ENCODE results near the gene TBRG4. TPM values are rescaled to one million over a fixed set of nuclear protein-coding genes. Genes with fewer than 3 reads are reported as not detected.

TBRG4 gene
- total RNA-seq, 1 experiment from 2014 or later = 137 TPM

- Histone ChIP-seq H3K27ac (no peak overlapping the region), H3K4me3 (no peak overlapping the region), H3K9me3 (replicated peaks) (no peaks in the 10 kb centered on the region), H3K27me3 (no peaks in the 10 kb centered on the region), H3K36me3 (peaks cover 59% of the 10 kb centered on the region), H3K4me1 (no peaks in the 10 kb centered on the region)
- no peak for DNase-seq
These were observed 12.3 kb downstream of the TBRG4 start for GRCh38 chr7:45098983-45099839.

GRCh38 chr7:45092931-45093235 lies 18.6 kb downstream of the TBRG4 start:
- H3K4me3 ChIP-seq = no peak overlapping the region
- H3K27me3 ChIP-seq = no peaks in the 10 kb centered on the region
- peaks cover 8% of the 10 kb centered on the region for H3K4me1 ChIP-seq
- no peaks in the 10 kb centered on the region for H3K36me3 ChIP-seq
- H3K27ac ChIP-seq = no peak overlapping the region
- no peak for DNase-seq
- H3K9me3 ChIP-seq (replicated peaks) = no peaks in the 10 kb centered on the region

DNA sequence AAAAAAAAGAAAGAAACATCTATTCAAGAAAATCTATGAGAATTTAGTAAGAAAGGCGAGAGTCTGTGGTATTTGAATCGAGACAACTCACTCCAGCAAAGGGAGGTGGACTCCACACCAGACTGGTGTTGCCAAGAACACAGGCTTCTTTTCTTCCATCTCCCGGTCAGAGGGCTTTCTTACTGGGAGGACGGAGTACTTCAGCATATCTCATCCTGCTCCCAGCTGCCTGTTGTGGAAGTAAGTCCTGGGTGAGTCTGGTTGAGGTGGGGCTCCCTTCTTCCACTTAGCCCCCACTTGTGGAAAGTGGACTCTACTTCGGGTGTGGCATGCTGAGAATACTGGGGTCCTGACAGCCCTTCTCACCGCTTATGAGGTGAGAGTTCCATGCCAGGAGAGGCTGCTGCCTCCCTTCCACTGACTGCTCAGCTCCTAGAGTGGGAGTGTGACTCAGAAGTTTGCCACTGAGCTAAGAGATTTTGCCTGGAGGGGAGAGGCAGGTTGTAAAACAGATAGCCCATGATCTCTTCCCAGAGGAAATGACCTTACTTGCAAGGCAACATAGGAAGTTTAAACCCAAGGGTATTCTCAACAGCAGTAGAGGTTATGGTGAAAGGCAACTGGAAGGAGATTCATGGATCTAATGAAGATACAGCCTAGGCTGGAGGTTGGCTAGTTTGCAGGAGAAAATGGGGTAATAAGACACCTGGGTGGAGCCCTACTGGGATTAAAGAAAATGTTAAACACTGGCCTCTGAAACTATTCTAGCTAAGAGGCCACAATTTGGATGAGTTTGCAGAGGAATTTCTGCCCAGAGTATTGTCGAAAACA lies 19.2 kb downstream of the TBRG4 start:
- peak in 1 of 2 experiments; percentile 48 for DNase-seq

GRCh38 chr7:45089341-45089891 lies 22.1 kb downstream of the TBRG4 start:
- no peak overlapping the region for H3K27ac ChIP-seq

More for the DNA sequence above, 19.2 kb downstream of the TBRG4 start:
- no peak overlapping the region for H3K27ac ChIP-seq
- no peaks in the 10 kb centered on the region for H3K36me3 ChIP-seq
- no peak overlapping the region for H3K4me3 ChIP-seq
- peaks cover 8% of the 10 kb centered on the region for H3K4me1 ChIP-seq
- no peaks in the 10 kb centered on the region for H3K27me3 ChIP-seq
- H3K9me3 ChIP-seq (replicated peaks) = no peaks in the 10 kb centered on the region

GRCh38 chr7:45088821-45089340 lies 22.6 kb downstream of the TBRG4 start, which contains the start of gene NACAD:
Gene NACAD (minus strand): TSS chr7:45088969. CDS start chr7:45088894, 75 bp downstream.
- Histone ChIP-seq H3K27ac (no peak within 1 kb of the TSS), H3K4me3 (peak within 1 kb of the TSS; percentile 64), H3K36me3 (no peaks in the 10 kb centered on the region), H3K27me3 (no peaks in the 10 kb centered on the region), H3K9me3 (replicated peaks) (no peaks in the 10 kb centered on the region), H3K4me1 (peaks cover 8% of the 10 kb centered on the region)
- peak; percentile 71 to 77 for DNase-seq

More at GRCh38 chr7:45089341-45089891, 22.1 kb downstream of the TBRG4 start:
- H3K4me1 ChIP-seq = peaks cover 8% of the 10 kb centered on the region
- H3K27me3 ChIP-seq = no peaks in the 10 kb centered on the region
- no peaks in the 10 kb centered on the region for H3K36me3 ChIP-seq
- DNase-seq = peak; percentile 75 to 79
- H3K4me3 ChIP-seq = peak overlapping the region; percentile 64
- no peaks in the 10 kb centered on the region for H3K9me3 ChIP-seq (replicated peaks)

GRCh38 chr7:45088146-45088701 lies 23.3 kb downstream of the TBRG4 start:
- Histone ChIP-seq H3K4me3 (peak overlapping the region; percentile 64), H3K27me3 (no peaks in the 10 kb centered on the region), H3K27ac (no peak overlapping the region), H3K4me1 (peaks cover 8% of the 10 kb centered on the region), H3K9me3 (replicated peaks) (no peaks in the 10 kb centered on the region), H3K36me3 (no peaks in the 10 kb centered on the region)
- no peak for DNase-seq

- Histone ChIP-seq H3K4me1 (peaks cover 1% of the 10 kb centered on the region; the same call in 1 of the 2 replicates), H3K27ac (no peak overlapping the region), H3K4me3 (peak overlapping the region; percentile 64; the same call in 1 of the 2 replicates), H3K9me3 (replicated peaks) (no peaks in the 10 kb centered on the region), H3K36me3 (no peaks in the 10 kb centered on the region), H3K27me3 (no peaks in the 10 kb centered on the region)
- no peak for DNase-seq
These were observed 24.0 kb downstream of the TBRG4 start for GRCh38 chr7:45087301-45088145.

DNA sequence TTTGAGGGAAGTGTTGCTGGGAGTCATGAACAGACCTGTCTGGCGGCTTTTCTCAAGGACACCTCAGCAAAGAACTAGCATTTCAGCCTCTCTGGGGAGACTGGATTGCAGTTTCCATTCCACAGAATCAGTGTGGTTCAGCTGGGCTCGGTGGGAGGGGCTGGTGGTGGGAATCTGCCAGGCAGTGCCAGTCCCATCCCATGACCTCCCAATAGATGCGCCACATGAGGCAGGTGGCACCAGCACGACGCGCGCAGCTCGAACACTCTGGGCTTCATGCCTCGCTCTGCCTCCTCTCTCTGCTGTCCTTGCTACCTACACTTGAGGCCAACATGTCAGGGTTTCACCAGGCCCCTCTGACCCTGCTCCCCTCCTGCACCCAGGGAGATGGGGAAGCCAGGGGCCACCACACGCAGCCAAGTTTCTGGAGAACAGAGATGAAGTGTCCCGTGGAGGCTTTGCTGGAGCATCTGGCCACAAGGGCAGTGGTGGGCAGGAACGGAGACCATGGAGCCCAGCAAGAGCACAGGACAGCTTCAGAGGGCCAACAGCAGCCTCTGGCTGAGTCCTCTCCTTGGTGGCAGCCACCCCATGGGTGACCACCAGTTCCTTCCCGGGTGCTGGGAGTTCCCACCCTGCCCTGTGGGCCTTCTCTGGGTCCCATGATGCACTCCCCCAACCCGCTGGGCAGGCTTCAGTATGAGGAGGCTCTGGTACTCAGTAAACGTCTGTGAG lies 25.0 kb downstream of the TBRG4 start:
- no peak overlapping the region for H3K27ac ChIP-seq
- no peaks in the 10 kb centered on the region for H3K9me3 ChIP-seq (replicated peaks)
- H3K4me1 ChIP-seq = no peaks in the 10 kb centered on the region
- no peaks in the 10 kb centered on the region for H3K27me3 ChIP-seq
- H3K4me3 ChIP-seq = no peak overlapping the region
- no peak for DNase-seq
- H3K36me3 ChIP-seq = no peaks in the 10 kb centered on the region

GRCh38 chr7:45085619-45086200 lies 25.8 kb downstream of the TBRG4 start:
- DNase-seq = no peak
- H3K4me1 ChIP-seq = no peaks in the 10 kb centered on the region
- no peaks in the 10 kb centered on the region for H3K27me3 ChIP-seq

DNA sequence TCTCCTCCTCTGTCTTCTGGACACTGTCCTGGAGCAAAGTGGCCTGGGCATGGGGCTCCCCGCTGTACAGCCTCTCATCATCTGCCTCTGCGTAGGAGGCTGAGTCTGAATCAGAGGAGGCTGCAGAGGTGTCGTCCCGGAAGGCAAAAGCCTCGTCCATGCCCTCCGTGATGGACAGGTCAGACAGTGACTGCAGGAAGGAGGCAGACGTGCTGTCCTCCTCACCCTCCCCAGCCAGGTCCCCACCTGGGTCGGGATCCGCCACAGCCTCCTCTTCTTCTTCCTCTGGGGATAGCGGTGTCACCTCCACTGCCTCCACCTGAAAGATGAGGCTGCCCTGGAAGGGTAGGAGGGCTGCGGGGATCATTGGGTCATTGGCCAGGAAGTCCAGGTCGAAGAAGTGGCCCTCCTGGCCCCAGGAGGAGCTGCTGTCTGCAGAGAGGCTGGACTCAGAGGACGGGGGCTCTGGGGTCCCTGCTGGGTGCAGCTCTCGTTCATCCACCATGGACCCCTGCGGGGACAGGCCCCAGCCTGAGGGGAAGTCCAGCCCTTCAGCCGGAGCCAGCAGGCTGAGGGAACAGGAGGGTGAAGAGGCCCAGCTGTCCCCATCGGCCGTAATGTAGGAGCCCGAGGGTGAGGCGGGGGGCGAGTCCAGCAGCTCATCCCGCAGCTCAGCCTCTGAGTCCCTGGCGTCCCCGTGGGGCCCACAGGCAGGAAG lies 26.4 kb downstream of the TBRG4 start:
- Histone ChIP-seq H3K27me3 (no peaks in the 10 kb centered on the region), H3K27ac (no peak overlapping the region), H3K4me3 (no peak overlapping the region), H3K9me3 (replicated peaks) (no peaks in the 10 kb centered on the region), H3K4me1 (no peaks in the 10 kb centered on the region), H3K36me3 (no peaks in the 10 kb centered on the region)
- DNase-seq = no peak

More at GRCh38 chr7:45085619-45086200, 25.8 kb downstream of the TBRG4 start:
- no peak overlapping the region for H3K4me3 ChIP-seq
- no peak overlapping the region for H3K27ac ChIP-seq
- no peaks in the 10 kb centered on the region for H3K9me3 ChIP-seq (replicated peaks)
- no peaks in the 10 kb centered on the region for H3K36me3 ChIP-seq

DNA sequence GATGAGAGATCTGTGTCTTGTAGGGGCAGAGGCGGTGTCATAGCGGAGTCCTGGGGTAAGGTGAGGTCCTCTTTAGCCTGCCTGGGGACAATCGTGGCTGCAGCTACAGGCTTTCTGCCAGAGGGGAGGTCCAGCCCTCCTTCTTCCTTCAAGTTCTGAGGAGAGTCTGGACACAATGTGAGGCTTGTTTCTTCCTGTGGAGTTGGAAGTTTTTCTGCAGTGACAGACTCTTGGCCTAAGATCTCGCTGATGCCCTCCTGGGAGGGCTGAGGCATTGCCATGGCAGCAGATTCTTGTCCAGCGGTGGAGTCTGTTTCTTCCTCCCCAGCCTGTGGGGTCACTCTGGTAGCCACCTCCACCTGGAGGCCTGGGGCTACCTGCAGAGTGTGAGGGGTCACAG lies 27.2 kb downstream of the TBRG4 start:
- Histone ChIP-seq H3K27me3 (no peaks in the 10 kb centered on the region), H3K36me3 (no peaks in the 10 kb centered on the region), H3K4me3 (no peak overlapping the region), H3K27ac (no peak overlapping the region), H3K4me1 (no peaks in the 10 kb centered on the region), H3K9me3 (replicated peaks) (no peaks in the 10 kb centered on the region)
- DNase-seq = no peak

DNA sequence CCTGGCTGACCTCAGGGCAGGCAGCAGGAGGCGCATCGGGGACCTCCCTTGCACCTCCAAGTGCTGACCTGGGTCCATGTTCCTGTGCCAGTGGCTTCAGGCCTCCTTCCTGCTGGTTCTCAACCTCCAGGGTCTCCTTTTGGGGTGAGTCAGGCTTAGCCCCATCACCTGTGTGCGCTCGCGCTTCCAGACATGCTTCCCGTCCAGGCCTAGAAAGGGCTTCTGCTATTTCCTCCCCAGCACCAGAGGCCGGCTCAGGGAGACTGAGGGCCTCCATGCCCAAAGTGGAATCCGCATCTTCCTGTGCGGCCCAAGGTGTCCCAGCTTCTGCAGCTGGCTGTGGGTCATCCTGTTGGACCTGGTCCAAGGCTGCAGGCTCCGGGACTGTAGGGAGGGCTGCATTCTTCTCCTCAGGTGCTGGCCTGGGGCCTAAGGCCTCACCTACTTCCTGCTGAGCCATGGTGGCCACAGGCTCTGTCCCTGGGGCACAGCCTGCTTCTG lies 28.6 kb downstream of the TBRG4 start:
- no peaks in the 10 kb centered on the region for H3K9me3 ChIP-seq (replicated peaks)
- no peak for DNase-seq
- no peaks in the 10 kb centered on the region for H3K4me1 ChIP-seq
- H3K27ac ChIP-seq = no peak overlapping the region
- no peak overlapping the region for H3K4me3 ChIP-seq
- H3K27me3 ChIP-seq = no peaks in the 10 kb centered on the region
- peaks cover 3% of the 10 kb centered on the region for H3K36me3 ChIP-seq

All from SJCRH30 (cell line).